HepG2 (cell line): ENCODE results near the gene DRC7. TPM values are rescaled to one million over a fixed set of nuclear protein-coding genes. Genes with fewer than 3 reads are reported as not detected.

ENCODE experiments used
- ARHGAP35 ChIP-seq: sonication (generic); formaldehyde crosslinking; IDR thresholded peaks from 2 replicates; pipeline ENCODE4 v1.9.0; 2022; ENCODE audit warnings: mild to moderate bottlenecking, inconsistent platforms, moderate library complexity, missing genetic modification reagents, borderline replicate concordance
- ARNTL ChIP-seq: sonication (generic); formaldehyde crosslinking; IDR thresholded peaks from 2 replicates; pipeline ENCODE4 v1.4.0; 2020; ENCODE audit warnings: mild to moderate bottlenecking, missing genetic modification reagents
- CBX1 ChIP-seq: IDR thresholded peaks from one replicate; pipeline ENCODE4 v1.6.1; 2016; ENCODE audit warnings: antibody characterized with exemption, low read depth
- HDAC1 ChIP-seq: sonication (generic); formaldehyde crosslinking; IDR thresholded peaks from 2 replicates; pipeline ENCODE4 v1.5.1; 2020; ENCODE audit warnings: mild to moderate bottlenecking, missing genetic modification reagents
- HOXA9 ChIP-seq: sonication (generic); formaldehyde crosslinking; IDR thresholded peaks from 2 replicates; pipeline ENCODE4 v1.8.1; 2022; ENCODE audit warnings: missing genetic modification reagents, mild to moderate bottlenecking, moderate library complexity, borderline replicate concordance
- KAT2B ChIP-seq: fragments of 150-350 bp; IDR thresholded peaks from 2 replicates; pipeline ENCODE4 v1.6.1; 2014; ENCODE audit warnings: low read depth, low read length, borderline replicate concordance
- KLF15 ChIP-seq: sonication (generic); formaldehyde crosslinking; IDR thresholded peaks from 2 replicates; pipeline ENCODE4 v1.8.1; 2023; ENCODE audit warnings: borderline replicate concordance, mild to moderate bottlenecking, inconsistent platforms, missing genetic modification reagents, mixed read lengths
- MLLT10 ChIP-seq: sonication (generic); formaldehyde crosslinking; IDR thresholded peaks from 2 replicates; pipeline ENCODE4 v1.4.0; 2020; ENCODE audit warnings: missing genetic modification reagents
- NFRKB ChIP-seq: fragments of 450-650 bp; IDR thresholded peaks from 2 replicates; pipeline ENCODE4 v1.6.1; 2017
- NR3C1 ChIP-seq: sonication (generic); formaldehyde crosslinking; IDR thresholded peaks from 2 replicates; pipeline ENCODE4 v1.4.0; 2020; ENCODE audit warnings: missing genetic modification reagents
- PPARG ChIP-seq: conservative IDR thresholded peaks from 2 replicates; pipeline ENCODE4 v1.6.1; 2016; ENCODE audit warnings: missing biosample characterization, missing genetic modification reagents
- RAD21 ChIP-seq: fragments of 450-650 bp; formaldehyde crosslinking; IDR thresholded peaks from 2 replicates; pipeline ENCODE4 v1.5.0; 2020; ENCODE audit warnings: mild to moderate bottlenecking
- RBFOX2 ChIP-seq: fragments of 200-400 bp; formaldehyde crosslinking; IDR thresholded peaks from 2 replicates; pipeline ENCODE4 v1.6.1; 2017; ENCODE audit warnings: low read depth, mild to moderate bottlenecking, low read length
- SNAI1 ChIP-seq: sonication (generic); formaldehyde crosslinking; IDR thresholded peaks from 2 replicates; pipeline ENCODE4 v1.5.0; 2020; ENCODE audit warnings: mild to moderate bottlenecking, missing genetic modification reagents, borderline replicate concordance
- SRSF9 ChIP-seq: fragments of 200-400 bp; formaldehyde crosslinking; IDR thresholded peaks from 2 replicates; pipeline ENCODE4 v1.6.1; 2018; ENCODE audit warnings: borderline replicate concordance, mild to moderate bottlenecking, low read depth, low read length; ENCODE audit not compliant: insufficient read depth, poor library complexity, severe bottlenecking
- TBX3 ChIP-seq: fragments of 450-650 bp; IDR thresholded peaks from 2 replicates; pipeline ENCODE4 v1.6.1; 2017; ENCODE audit warnings: antibody characterized with exemption, mild to moderate bottlenecking, inconsistent platforms, borderline replicate concordance
- ZBTB21 ChIP-seq: sonication (generic); formaldehyde crosslinking; IDR thresholded peaks from 2 replicates; pipeline ENCODE4 v1.4.0; 2020; ENCODE audit warnings: missing genetic modification reagents
- ZNF225 ChIP-seq: sonication (generic); formaldehyde crosslinking; IDR thresholded peaks from 2 replicates; pipeline ENCODE4 v1.4.0; 2020; ENCODE audit warnings: mild to moderate bottlenecking, missing genetic modification reagents
- ZNF232 ChIP-seq: sonication (generic); formaldehyde crosslinking; IDR thresholded peaks from 2 replicates; pipeline ENCODE4 v1.4.0; 2020; ENCODE audit warnings: missing genetic modification reagents, borderline replicate concordance
- ZNF30 ChIP-seq: sonication (generic); formaldehyde crosslinking; IDR thresholded peaks from 2 replicates; pipeline ENCODE4 v1.5.0; 2020; ENCODE audit warnings: mild to moderate bottlenecking, missing genetic modification reagents
- ZNF550 ChIP-seq: sonication (generic); formaldehyde crosslinking; IDR thresholded peaks from 2 replicates; pipeline ENCODE4 v1.4.0; 2020; ENCODE audit warnings: mild to moderate bottlenecking, missing genetic modification reagents, borderline replicate concordance
- ZNF709 ChIP-seq: sonication (generic); formaldehyde crosslinking; IDR thresholded peaks from 2 replicates; pipeline ENCODE4 v1.5.0; 2020; ENCODE audit warnings: mild to moderate bottlenecking, missing genetic modification reagents
- ZNF850 ChIP-seq: sonication (generic); formaldehyde crosslinking; conservative IDR thresholded peaks from 2 replicates; pipeline ENCODE4 v1.9.0; 2021; ENCODE audit warnings: mild to moderate bottlenecking, missing genetic modification reagents
- ZSCAN31 ChIP-seq: sonication (generic); formaldehyde crosslinking; IDR thresholded peaks from 2 replicates; pipeline ENCODE4 v1.5.0; 2020; ENCODE audit warnings: low read depth, mild to moderate bottlenecking, missing genetic modification reagents
- polyA plus RNA-seq, 8 experiments: library from polyadenylated mRNA; depleted of rRNA in 3 of 8; stranded (reverse) in 7 of 8; unstranded in 1 of 8; fragments of >200 nt; fragmentation: Illumina TruSeq in 4 of 8; extraction: Trizol in 4 of 8; gene quantifications; 2 replicates each; pipeline versions ENCODE4 v1.2.1 to v1.2.3, GENCODE V29; 2011 to 2016; ENCODE audit warnings: low read depth in 4 of 8, missing spikeins in 1 of 8, mixed read lengths in 1 of 8; ENCODE audit not compliant: insufficient read depth in 1 of 8
- total RNA-seq, 5 experiments: library from RNA; depleted of rRNA; stranded (reverse); fragments of >200 nt; fragmentation: Illumina TruSeq; extraction: Trizol; gene quantifications; 2 replicates each; pipeline ENCODE4 v1.2.3, GENCODE V29; 2016; ENCODE audit warnings: low read depth in 1 of 5
- TF ChIP-seq, protein P1 (sequence below): IDR thresholded peaks from 2 replicates; pipeline ENCODE4 v1.6.1; 2012; ENCODE audit warnings: low read depth, low read length, improper control_type of control experiment
- TF ChIP-seq, protein P2 (sequence below): sonication (generic); formaldehyde crosslinking; IDR thresholded peaks from 2 replicates; pipeline ENCODE4 v1.5.1; 2020; ENCODE audit warnings: mild to moderate bottlenecking, missing genetic modification reagents, moderate library complexity
- TF ChIP-seq, protein P3 (sequence below): sonication (generic); formaldehyde crosslinking; IDR thresholded peaks from 2 replicates; pipeline ENCODE4 v1.8.0; 2022; ENCODE audit warnings: mild to moderate bottlenecking, missing genetic modification reagents, moderate library complexity

DRC7 gene
- total and polyA plus RNA-seq, 2 of the 13 experiments (the other 11 are each of a cell fraction or from before 2014, with no cell fraction given), result 2.7 to 3.4 TPM

DNA sequence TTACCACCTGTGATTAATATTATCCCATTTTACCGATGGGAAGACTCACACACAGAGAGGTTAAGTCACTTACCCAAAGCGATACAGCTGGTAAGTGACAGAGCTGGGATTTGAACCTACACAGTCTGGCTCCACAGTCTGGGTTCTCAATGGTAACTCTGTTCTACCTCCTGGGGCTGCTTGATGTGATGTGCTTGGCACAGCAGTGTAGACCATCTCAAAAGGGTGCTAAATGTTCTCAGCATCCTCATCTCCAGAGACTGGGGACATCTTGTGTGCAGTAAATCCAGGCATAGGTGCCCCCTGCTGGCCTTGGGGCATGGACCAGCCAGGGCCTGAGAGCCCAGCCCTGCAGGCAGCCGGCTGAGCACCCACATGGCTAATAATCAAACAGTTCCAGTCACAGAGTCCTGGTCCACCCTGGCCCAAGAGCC lies 25.6 kb downstream of the DRC7 start (continued):
- TF ChIP-seq ZBTB21 (CRISPR knock-in tag), result no peak
- TF ChIP-seq PPARG (CRISPR knock-in tag), result 0 out of 2 replicates have a peak, but pooled peaks have one; percentile 16
- TF ChIP-seq ZNF709 (CRISPR knock-in tag), result no peak
- TF ChIP-seq NR3C1 (CRISPR knock-in tag), result no peak
- no peak for TF ChIP-seq SRSF9
- 0 out of 2 replicates have a peak, but pooled peaks have one; percentile 50 for TF ChIP-seq ARHGAP35
- no peak for TF ChIP-seq ZNF232 (CRISPR knock-in tag)
- 0 out of 2 replicates have a peak, but pooled peaks have one; percentile 45 for TF ChIP-seq ZSCAN31
- no peak; the same call in 1 of the 2 replicates for TF ChIP-seq ZNF225 (CRISPR knock-in tag)
- TF ChIP-seq MLLT10 (CRISPR knock-in tag), result no peak
- no peak for TF ChIP-seq RBFOX2
- TF ChIP-seq, protein P1, sequence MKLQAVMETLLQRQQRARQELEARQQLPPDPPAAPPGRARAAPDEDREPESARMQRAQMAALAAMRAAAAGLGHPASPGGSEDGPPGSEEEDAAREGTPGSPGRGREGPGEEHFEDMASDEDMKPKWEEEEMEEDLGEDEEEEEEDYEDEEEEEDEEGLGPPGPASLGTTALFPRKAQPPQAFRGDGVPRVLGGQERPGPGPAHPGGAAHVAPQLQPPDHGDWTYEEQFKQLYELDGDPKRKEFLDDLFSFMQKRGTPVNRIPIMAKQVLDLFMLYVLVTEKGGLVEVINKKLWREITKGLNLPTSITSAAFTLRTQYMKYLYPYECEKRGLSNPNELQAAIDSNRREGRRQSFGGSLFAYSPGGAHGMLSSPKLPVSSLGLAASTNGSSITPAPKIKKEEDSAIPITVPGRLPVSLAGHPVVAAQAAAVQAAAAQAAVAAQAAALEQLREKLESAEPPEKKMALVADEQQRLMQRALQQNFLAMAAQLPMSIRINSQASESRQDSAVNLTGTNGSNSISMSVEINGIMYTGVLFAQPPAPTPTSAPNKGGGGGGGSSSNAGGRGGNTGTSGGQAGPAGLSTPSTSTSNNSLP, result no peak
- TF ChIP-seq RAD21, result peak; percentile 98
- no peak for TF ChIP-seq ZNF550 (CRISPR knock-in tag)
- TF ChIP-seq HDAC1 (CRISPR knock-in tag), result no peak; the same call in 1 of the 2 replicates
- no peak for TF ChIP-seq KLF15
- no peak for TF ChIP-seq SNAI1
- TF ChIP-seq TBX3, result no peak
- TF ChIP-seq ZNF30, result no peak
- TF ChIP-seq CBX1, result peak; percentile 44
- TF ChIP-seq ARNTL, result no peak
- TF ChIP-seq, protein P2, sequence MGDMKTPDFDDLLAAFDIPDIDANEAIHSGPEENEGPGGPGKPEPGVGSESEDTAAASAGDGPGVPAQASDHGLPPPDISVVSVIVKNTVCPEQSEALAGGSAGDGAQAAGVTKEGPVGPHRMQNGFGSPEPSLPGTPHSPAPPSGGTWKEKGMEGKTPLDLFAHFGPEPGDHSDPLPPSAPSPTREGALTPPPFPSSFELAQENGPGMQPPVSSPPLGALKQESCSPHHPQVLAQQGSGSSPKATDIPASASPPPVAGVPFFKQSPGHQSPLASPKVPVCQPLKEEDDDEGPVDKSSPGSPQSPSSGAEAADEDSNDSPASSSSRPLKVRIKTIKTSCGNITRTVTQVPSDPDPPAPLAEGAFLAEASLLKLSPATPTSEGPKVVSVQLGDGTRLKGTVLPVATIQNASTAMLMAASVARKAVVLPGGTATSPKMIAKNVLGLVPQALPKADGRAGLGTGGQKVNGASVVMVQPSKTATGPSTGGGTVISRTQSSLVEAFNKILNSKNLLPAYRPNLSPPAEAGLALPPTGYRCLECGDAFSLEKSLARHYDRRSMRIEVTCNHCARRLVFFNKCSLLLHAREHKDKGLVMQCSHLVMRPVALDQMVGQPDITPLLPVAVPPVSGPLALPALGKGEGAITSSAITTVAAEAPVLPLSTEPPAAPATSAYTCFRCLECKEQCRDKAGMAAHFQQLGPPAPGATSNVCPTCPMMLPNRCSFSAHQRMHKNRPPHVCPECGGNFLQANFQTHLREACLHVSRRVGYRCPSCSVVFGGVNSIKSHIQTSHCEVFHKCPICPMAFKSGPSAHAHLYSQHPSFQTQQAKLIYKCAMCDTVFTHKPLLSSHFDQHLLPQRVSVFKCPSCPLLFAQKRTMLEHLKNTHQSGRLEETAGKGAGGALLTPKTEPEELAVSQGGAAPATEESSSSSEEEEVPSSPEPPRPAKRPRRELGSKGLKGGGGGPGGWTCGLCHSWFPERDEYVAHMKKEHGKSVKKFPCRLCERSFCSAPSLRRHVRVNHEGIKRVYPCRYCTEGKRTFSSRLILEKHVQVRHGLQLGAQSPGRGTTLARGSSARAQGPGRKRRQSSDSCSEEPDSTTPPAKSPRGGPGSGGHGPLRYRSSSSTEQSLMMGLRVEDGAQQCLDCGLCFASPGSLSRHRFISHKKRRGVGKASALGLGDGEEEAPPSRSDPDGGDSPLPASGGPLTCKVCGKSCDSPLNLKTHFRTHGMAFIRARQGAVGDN (CRISPR knock-in tag), result peak; percentile 74
- no peak for TF ChIP-seq ZNF850 (CRISPR knock-in tag)
- no peak for TF ChIP-seq HOXA9 (CRISPR knock-in tag)
- TF ChIP-seq NFRKB, result no peak
- TF ChIP-seq, protein P3, sequence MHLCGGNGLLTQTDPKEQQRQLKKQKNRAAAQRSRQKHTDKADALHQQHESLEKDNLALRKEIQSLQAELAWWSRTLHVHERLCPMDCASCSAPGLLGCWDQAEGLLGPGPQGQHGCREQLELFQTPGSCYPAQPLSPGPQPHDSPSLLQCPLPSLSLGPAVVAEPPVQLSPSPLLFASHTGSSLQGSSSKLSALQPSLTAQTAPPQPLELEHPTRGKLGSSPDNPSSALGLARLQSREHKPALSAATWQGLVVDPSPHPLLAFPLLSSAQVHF (CRISPR knock-in tag), result no peak
- TF ChIP-seq KAT2B, result no peak
